Mesendoderm (in vitro differentiated cells): ENCODE results near the gene IFNA13. TPM values are rescaled to one million over a fixed set of nuclear protein-coding genes. Genes with fewer than 3 reads are reported as not detected.

Experiments
- DNase-seq: peaks from one replicate; pipeline ENCODE4 v3.0.0; 2013
- H2AK5ac ChIP-seq: 2 replicates; pipeline ENCODE4 v1.6.1; 2013; ENCODE audit warnings: low read length, inconsistent platforms
- H2BK120ac ChIP-seq: 2 replicates; pipeline ENCODE4 v1.6.1; 2013; ENCODE audit warnings: low read depth, mild to moderate bottlenecking, low read length, moderate library complexity, mixed read lengths
- H2BK15ac ChIP-seq: replicated peaks from 2 replicates; pipeline ENCODE4 v1.6.1; 2013; ENCODE audit warnings: low read depth, mild to moderate bottlenecking, moderate library complexity
- H2BK5ac ChIP-seq: 2 replicates; pipeline ENCODE4 v1.6.1; 2013; ENCODE audit warnings: low read length, inconsistent platforms
- H3K18ac ChIP-seq: 2 replicates; pipeline ENCODE4 v1.6.1; 2013; ENCODE audit warnings: mild to moderate bottlenecking, low read length, mixed read lengths
- H3K23ac ChIP-seq: one replicate; pipeline ENCODE4 v1.6.1; 2013; ENCODE audit warnings: low read length
- H3K27ac ChIP-seq: 2 replicates; pipeline ENCODE4 v1.5.1; 2013; ENCODE audit warnings: low read depth, mild to moderate bottlenecking, inconsistent platforms, low read length, moderate library complexity
- H3K27me3 ChIP-seq: 2 replicates; pipeline ENCODE4 v1.6.1; 2013; ENCODE audit warnings: low read length, control low read depth, mild to moderate bottlenecking, inconsistent platforms; ENCODE audit not compliant: insufficient read depth, poor library complexity
- H3K36me3 ChIP-seq: 2 replicates; pipeline ENCODE4 v1.6.1; 2013; ENCODE audit warnings: low read length, inconsistent platforms; ENCODE audit not compliant: control insufficient read depth, insufficient read depth
- H3K4ac ChIP-seq: one replicate; pipeline ENCODE4 v1.6.1; 2013; ENCODE audit warnings: low read depth, mild to moderate bottlenecking, low read length, moderate library complexity
- H3K4me1 ChIP-seq: 2 replicates; pipeline ENCODE4 v1.6.1; 2013; ENCODE audit warnings: low read depth, low read length, inconsistent platforms; ENCODE audit not compliant: control insufficient read depth
- H3K4me2 ChIP-seq: 2 replicates; pipeline ENCODE4 v1.6.1; 2013; ENCODE audit warnings: low read length
- H3K4me3 ChIP-seq: 2 replicates; pipeline ENCODE4 v1.5.1; 2013; ENCODE audit warnings: mild to moderate bottlenecking, low read length
- H3K56ac ChIP-seq: one replicate; pipeline ENCODE4 v1.6.1; 2013; ENCODE audit warnings: low read length
- H3K79me1 ChIP-seq: 2 replicates; pipeline ENCODE4 v1.6.1; 2013; ENCODE audit warnings: low read length, inconsistent platforms
- H3K79me2 ChIP-seq: 2 replicates; pipeline ENCODE4 v1.6.1; 2013; ENCODE audit warnings: mild to moderate bottlenecking, low read length; ENCODE audit not compliant: control insufficient read depth, insufficient read depth
- H3K9ac ChIP-seq: 2 replicates; pipeline ENCODE4 v1.6.1; 2013; ENCODE audit warnings: low read length, inconsistent platforms
- H4K5ac ChIP-seq: one replicate; pipeline ENCODE4 v1.6.1; 2013; ENCODE audit warnings: low read length
- H4K8ac ChIP-seq: one replicate; pipeline ENCODE4 v1.6.1; 2013; ENCODE audit warnings: low read depth, mild to moderate bottlenecking, control low read depth, low read length, moderate library complexity
- WGBS: extraction: QIAGEN DNeasy Blood & Tissue Kit; methylation state at CpG from one replicate; pipeline ENCODE4 v1.1.7; 2013; ENCODE audit warnings: low lambda C conversion rate, missing lambda C conversion rate; ENCODE audit not compliant: insufficient coverage; ENCODE audit errors: extremely low coverage; 5-methylcytosine and 5-hydroxymethylcytosine counted together
- polyA plus RNA-seq, 2 experiments: library from polyadenylated mRNA; stranded (reverse); fragments of 200-250 nt; gene quantifications; one replicate each; pipeline ENCODE4 v1.2.3, GENCODE V29; 2013

The IFNA13 gene
- polyA plus RNA-seq (2013, experiment 1 of 2): not detected
- not detected for polyA plus RNA-seq (2013, experiment 2 of 2)

DNA sequence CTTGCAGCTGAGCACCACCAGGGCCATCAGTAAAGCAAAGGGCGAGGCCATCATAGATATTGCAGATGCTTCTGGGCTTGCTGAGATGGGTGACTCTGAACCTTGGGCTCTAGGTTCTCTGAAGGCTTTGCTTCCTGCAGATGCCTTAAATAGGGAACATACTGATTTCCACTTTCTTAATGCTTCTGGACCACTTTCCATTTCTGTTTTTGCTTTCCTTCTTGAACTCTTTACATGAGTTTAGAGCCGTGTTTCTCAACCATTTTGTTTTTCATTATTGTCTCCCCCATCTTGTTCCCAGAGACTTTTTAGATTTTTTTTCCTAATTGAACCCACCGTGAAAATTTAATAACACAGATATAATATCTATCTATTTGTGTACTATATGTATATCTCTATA is at the start of gene IFNA13:
Gene IFNA13, minus strand, starts transcription at position 101 of the 400 bp plus-strand sequence. Its CDS starts 47 bp downstream, at position 54.
- no peak within 1 kb of the TSS for H2BK15ac ChIP-seq
- no peak within 1 kb of the TSS for H3K56ac ChIP-seq
- H2BK120ac ChIP-seq: no peak within 1 kb of the TSS
- H3K4me3 ChIP-seq: no peak within 1 kb of the TSS
- no peaks in the 10 kb centered on the region for H3K36me3 ChIP-seq
- no peak within 1 kb of the TSS for H3K18ac ChIP-seq
- H3K4me1 ChIP-seq: no peaks in the 10 kb centered on the region
- no peaks in the 10 kb centered on the region for H3K27me3 ChIP-seq
- H3K27ac ChIP-seq: no peak within 1 kb of the TSS
- H3K4me2 ChIP-seq: no peak within 1 kb of the TSS
- H4K8ac ChIP-seq: no peak within 1 kb of the TSS
- H2AK5ac ChIP-seq: no peak within 1 kb of the TSS
- no peak for DNase-seq
- H3K79me2 ChIP-seq: no peaks in the 10 kb centered on the region
- no peak within 1 kb of the TSS for H3K4ac ChIP-seq
- no peaks in the 10 kb centered on the region for H3K79me1 ChIP-seq
- no peak within 1 kb of the TSS for H3K9ac ChIP-seq
- no CpG with 5 or more reads among the region's 3 CpGs for WGBS
- no peak within 1 kb of the TSS for H3K23ac ChIP-seq
- no peak within 1 kb of the TSS for H2BK5ac ChIP-seq
- H4K5ac ChIP-seq: no peak within 1 kb of the TSS

- H2BK15ac ChIP-seq: no peak overlapping the region
- H3K4me2 ChIP-seq: no peak overlapping the region
- no peak for DNase-seq
- no peak overlapping the region for H3K4ac ChIP-seq
- no CpG with 5 or more reads among the region's 5 CpGs for WGBS
- no peaks in the 10 kb centered on the region for H3K4me1 ChIP-seq
- H2BK120ac ChIP-seq: no peak overlapping the region
- no peak overlapping the region for H3K23ac ChIP-seq
- no peak overlapping the region for H4K8ac ChIP-seq
- H3K56ac ChIP-seq: no peak overlapping the region
- H3K9ac ChIP-seq: no peak overlapping the region
- no peaks in the 10 kb centered on the region for H3K36me3 ChIP-seq
- no peak overlapping the region for H3K18ac ChIP-seq
- no peak overlapping the region for H3K4me3 ChIP-seq
- no peak overlapping the region for H2BK5ac ChIP-seq
- H3K27me3 ChIP-seq: no peaks in the 10 kb centered on the region
- H3K79me2 ChIP-seq: no peaks in the 10 kb centered on the region
- no peaks in the 10 kb centered on the region for H3K79me1 ChIP-seq
- H4K5ac ChIP-seq: no peak overlapping the region
- H3K27ac ChIP-seq: no peak overlapping the region
- no peak overlapping the region for H2AK5ac ChIP-seq
Measured at GRCh38 chr9:21415493-21416267, 47.8 kb upstream of the IFNA13 start.

GRCh38 chr9:21414220-21414940 is 46.5 kb upstream of the IFNA13 start:
- Histone ChIP-seq H2AK5ac (no peak overlapping the region), H3K27me3 (no peaks in the 10 kb centered on the region), H3K79me1 (no peaks in the 10 kb centered on the region), H4K8ac (no peak overlapping the region), H2BK5ac (no peak overlapping the region), H3K9ac (no peak overlapping the region), H4K5ac (no peak overlapping the region), H3K4me3 (no peak overlapping the region), H3K27ac (no peak overlapping the region), H3K4me1 (no peaks in the 10 kb centered on the region), H3K36me3 (no peaks in the 10 kb centered on the region), H3K4me2 (no peak overlapping the region), H3K23ac (no peak overlapping the region), H2BK120ac (no peak overlapping the region), H2BK15ac (no peak overlapping the region), H3K79me2 (no peaks in the 10 kb centered on the region), H3K4ac (no peak overlapping the region), H3K18ac (no peak overlapping the region), H3K56ac (no peak overlapping the region)
- WGBS: no CpG with 5 or more reads among the region's 2 CpGs
- DNase-seq: no peak

DNA sequence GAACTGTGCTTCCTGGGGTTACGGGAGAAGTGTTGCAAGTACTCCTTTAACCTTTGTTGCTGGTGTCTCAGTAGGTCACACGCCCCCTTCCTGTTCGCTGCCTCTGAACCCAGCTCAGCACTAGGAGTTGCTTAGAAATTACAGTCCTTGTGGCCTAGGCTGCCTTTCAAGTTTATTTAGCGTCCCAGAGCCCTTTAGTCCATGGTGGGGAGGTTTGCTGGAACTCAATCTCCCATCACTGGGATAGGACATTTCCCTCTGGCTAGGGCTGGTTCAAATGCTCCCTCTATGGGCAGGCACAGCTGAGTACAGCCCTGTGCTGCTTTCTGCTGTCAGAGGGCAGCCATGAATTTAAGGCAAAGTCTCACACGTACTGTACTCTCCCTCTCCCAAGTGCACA is 45.8 kb upstream of the IFNA13 start:
- Histone ChIP-seq H4K8ac (no peak overlapping the region), H3K27ac (no peak overlapping the region), H2BK15ac (no peak overlapping the region), H4K5ac (no peak overlapping the region), H3K23ac (no peak overlapping the region), H3K79me2 (no peaks in the 10 kb centered on the region), H3K4ac (no peak overlapping the region), H3K4me3 (no peak overlapping the region), H3K4me2 (no peak overlapping the region), H3K36me3 (no peaks in the 10 kb centered on the region), H3K27me3 (no peaks in the 10 kb centered on the region), H2AK5ac (no peak overlapping the region), H2BK5ac (no peak overlapping the region), H3K4me1 (no peaks in the 10 kb centered on the region), H3K9ac (no peak overlapping the region), H2BK120ac (no peak overlapping the region), H3K56ac (no peak overlapping the region), H3K18ac (no peak overlapping the region), H3K79me1 (no peaks in the 10 kb centered on the region)
- DNase-seq: peak; percentile 21
- WGBS: no CpG with 5 or more reads among the region's 5 CpGs

DNA sequence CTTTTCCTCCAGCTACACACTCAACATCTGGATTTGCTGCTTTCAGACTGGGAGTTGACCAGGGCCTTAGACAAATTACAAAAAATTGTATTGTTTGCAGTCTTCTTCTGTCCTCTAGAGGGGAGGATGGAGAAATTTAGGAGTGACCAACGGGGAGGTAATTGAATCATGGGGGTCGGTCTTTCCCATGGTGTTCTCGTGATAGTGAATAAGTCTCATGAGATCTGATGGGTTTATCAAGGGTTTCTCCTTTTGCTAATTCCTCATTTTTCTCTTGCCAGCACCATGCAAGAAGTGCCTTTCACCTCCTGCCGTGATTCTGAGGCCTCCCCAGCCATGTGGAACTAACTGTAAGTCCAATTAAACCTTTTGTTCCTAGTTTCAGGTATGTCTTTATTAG is 45.3 kb upstream of the IFNA13 start:
- Histone ChIP-seq H3K4me3 (no peak overlapping the region), H4K5ac (no peak overlapping the region), H4K8ac (no peak overlapping the region), H3K23ac (no peak overlapping the region), H3K56ac (no peak overlapping the region), H3K36me3 (no peaks in the 10 kb centered on the region), H2BK5ac (no peak overlapping the region), H3K18ac (no peak overlapping the region), H3K9ac (no peak overlapping the region), H2AK5ac (no peak overlapping the region), H3K79me2 (no peaks in the 10 kb centered on the region), H3K79me1 (no peaks in the 10 kb centered on the region), H2BK15ac (no peak overlapping the region), H2BK120ac (no peak overlapping the region), H3K4ac (no peak overlapping the region), H3K27ac (no peak overlapping the region), H3K27me3 (no peaks in the 10 kb centered on the region), H3K4me1 (no peaks in the 10 kb centered on the region), H3K4me2 (no peak overlapping the region)
- no peak for DNase-seq
- no CpG with 5 or more reads among the region's 4 CpGs for WGBS
